ENCODE results near the gene NPHP4. TPM values are rescaled to one million over a fixed set of nuclear protein-coding genes. Genes with fewer than 3 reads are reported as not detected.

NPHP4 gene
- total RNA-seq, 6 experiments from 2014 or later: 5.0 to 6.8 (median 6.0) TPM

DNA sequence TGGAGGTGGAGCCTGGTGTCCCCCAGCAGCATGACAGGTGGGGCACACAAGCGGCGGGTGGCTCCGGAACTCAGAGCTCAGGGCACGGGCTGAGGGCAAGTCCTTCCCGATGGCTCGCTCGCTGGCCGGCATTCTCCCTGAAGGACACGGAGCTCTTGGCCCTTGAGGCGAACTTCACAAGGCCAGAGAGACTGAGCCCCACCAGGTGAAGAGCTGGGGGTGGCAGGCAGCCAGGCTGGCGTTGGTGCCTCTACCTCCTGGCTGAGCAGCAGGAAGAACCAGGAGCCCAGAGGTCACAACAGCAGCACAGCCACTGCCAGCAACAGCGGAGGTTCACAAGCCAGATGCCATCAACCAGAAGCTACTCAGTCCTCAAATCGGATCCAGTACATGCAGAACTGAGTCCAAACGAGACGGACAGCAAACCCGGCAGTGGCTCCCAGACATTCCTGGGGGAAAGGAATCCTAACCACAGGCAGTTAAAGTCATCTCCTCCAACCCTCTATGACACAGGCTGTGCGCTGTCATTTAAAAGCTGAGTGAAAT is 54.1 kb downstream of the NPHP4 start:
- peak overlapping the region; percentile 26; the same call in 1 of the 2 replicates for H3K4me3 Mint-ChIP-seq
- peak; percentile 79 for DNase-seq
- H3K27ac Mint-ChIP-seq: peak overlapping the region; percentile 30; the same call in 1 of the 2 replicates
- H3K27me3 Mint-ChIP-seq (ENCODE audit: insufficient read depth): peaks cover 2% of the 10 kb centered on the region
- TF ChIP-seq CTCF (IDR thresholded peaks at IDR 0.05): no peak
- no peaks in the 10 kb centered on the region for H3K9me3 Mint-ChIP-seq
- H3K36me3 Mint-ChIP-seq (ENCODE audit: low read depth): peaks cover 20% of the 10 kb centered on the region
- peaks cover 17% of the 10 kb centered on the region for H3K4me1 Mint-ChIP-seq (ENCODE audit: low read depth)

DNA sequence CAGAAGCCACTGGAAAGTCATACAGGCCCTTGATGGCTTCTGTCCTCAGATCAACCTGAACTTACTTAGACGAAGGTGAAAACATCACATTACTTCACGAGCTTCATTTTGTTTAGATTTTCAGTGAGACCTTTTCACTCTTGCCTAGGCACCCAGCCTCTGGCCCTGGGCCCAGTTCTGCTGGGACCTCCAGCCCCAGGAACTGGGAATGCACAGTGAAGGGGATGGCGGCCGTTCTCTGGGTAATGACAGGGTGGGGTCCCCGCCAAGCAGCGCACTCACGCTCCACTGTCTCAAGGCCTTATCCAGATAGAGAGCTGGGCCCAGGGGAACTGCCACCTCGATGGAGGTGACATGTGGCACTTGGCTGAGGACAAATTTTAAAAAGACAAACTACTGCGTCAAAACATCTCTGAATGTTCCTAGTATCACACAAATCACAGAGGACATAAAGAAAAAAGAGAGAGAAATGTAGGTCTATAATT is 54.8 kb downstream of the NPHP4 start:
- TF ChIP-seq CTCF (IDR thresholded peaks at IDR 0.05): no peak
- DNase-seq: no peak
- H3K27ac Mint-ChIP-seq: peak overlapping the region; percentile 30; the same call in 1 of the 2 replicates

DNA sequence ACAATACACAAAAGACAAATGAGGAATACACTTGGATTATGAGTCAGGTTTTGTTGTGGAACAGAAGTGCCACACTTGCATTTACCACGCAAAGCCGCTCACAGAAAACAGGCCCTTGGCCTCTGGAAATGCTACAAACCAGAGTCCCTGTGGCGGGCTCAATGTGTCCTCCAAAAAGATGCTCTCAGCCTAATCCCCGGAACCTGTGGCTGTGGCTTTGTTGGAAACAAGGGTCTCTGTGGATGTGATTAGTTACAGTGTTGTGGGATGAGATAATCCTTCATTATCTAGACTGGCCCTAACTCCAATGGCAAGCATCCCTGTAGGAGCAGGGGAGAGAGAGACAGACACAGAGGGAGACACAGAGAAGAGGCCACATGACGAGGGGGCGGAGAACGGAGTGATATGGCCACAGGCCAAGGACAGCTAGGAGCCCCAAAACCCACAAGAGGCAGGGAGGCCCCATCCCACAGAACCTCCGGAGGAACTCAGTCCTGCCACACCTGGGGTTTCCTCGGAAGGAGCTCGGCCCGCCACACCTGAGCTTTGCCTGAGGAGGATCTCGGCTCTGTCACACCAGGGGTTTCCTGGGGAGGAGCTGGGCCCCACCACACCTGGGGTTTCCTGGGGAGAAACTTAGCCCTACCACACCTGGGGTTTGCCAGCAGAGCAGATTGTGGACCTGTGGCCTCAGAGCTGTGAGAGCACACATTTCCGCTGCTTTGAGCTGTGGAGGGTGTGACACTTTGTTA is 55.4 kb downstream of the NPHP4 start:
- peaks cover 29% of the 10 kb centered on the region for H3K36me3 Mint-ChIP-seq (ENCODE audit: low read depth)
- TF ChIP-seq CTCF (IDR thresholded peaks at IDR 0.05): no peak
- peaks cover 17% of the 10 kb centered on the region for H3K4me1 Mint-ChIP-seq (ENCODE audit: low read depth)
- no peak for DNase-seq
- no peak overlapping the region for H3K27ac Mint-ChIP-seq
- no peaks in the 10 kb centered on the region for H3K9me3 Mint-ChIP-seq
- no peak overlapping the region for H3K4me3 Mint-ChIP-seq
- H3K27me3 Mint-ChIP-seq (ENCODE audit: insufficient read depth): peaks cover 2% of the 10 kb centered on the region

More for the DNA sequence above, 54.8 kb downstream of the NPHP4 start:
- Mint-ChIP-seq H3K27me3 (ENCODE audit: insufficient read depth) (peaks cover 2% of the 10 kb centered on the region), H3K36me3 (ENCODE audit: low read depth) (peaks cover 27% of the 10 kb centered on the region), H3K4me1 (ENCODE audit: low read depth) (peaks cover 17% of the 10 kb centered on the region), H3K9me3 (no peaks in the 10 kb centered on the region), H3K4me3 (no peak overlapping the region)

GRCh38 chr1:5936126-5936525 is 56.1 kb downstream of the NPHP4 start:
- H3K27me3 Mint-ChIP-seq (ENCODE audit: insufficient read depth): peaks cover 2% of the 10 kb centered on the region
- H3K36me3 Mint-ChIP-seq (ENCODE audit: low read depth): peaks cover 22% of the 10 kb centered on the region; the same call in 1 of the 2 replicates
- no peaks in the 10 kb centered on the region for H3K9me3 Mint-ChIP-seq
- TF ChIP-seq CTCF (IDR thresholded peaks at IDR 0.05): no peak
- peaks cover 17% of the 10 kb centered on the region for H3K4me1 Mint-ChIP-seq (ENCODE audit: low read depth)
- H3K4me3 Mint-ChIP-seq: no peak overlapping the region
- no peak overlapping the region for H3K27ac Mint-ChIP-seq
- DNase-seq: no peak

GRCh38 chr1:5935026-5935425 is 57.2 kb downstream of the NPHP4 start:
- no peaks in the 10 kb centered on the region for H3K9me3 Mint-ChIP-seq
- H3K4me1 Mint-ChIP-seq (ENCODE audit: low read depth): peaks cover 17% of the 10 kb centered on the region
- DNase-seq: no peak
- TF ChIP-seq CTCF (IDR thresholded peaks at IDR 0.05): no peak
- H3K27ac Mint-ChIP-seq: no peak overlapping the region
- H3K4me3 Mint-ChIP-seq: no peak overlapping the region
- peaks cover 11% of the 10 kb centered on the region; the same call in 1 of the 2 replicates for H3K36me3 Mint-ChIP-seq (ENCODE audit: low read depth)
- H3K27me3 Mint-ChIP-seq (ENCODE audit: insufficient read depth): peaks cover 2% of the 10 kb centered on the region
